ENCODE results near the gene ZNF93. TPM values are rescaled to one million over a fixed set of nuclear protein-coding genes. Genes with fewer than 3 reads are reported as not detected.

The ZNF93 gene
- total RNA-seq, 1 donor from 2014 or later: 30.4 TPM

GRCh38 chr19:19943848-19944582 lies 43.3 kb downstream of the ZNF93 start:
- no peak for DNase-seq (ENCODE audit: low spot score)
- H3K27me3 Mint-ChIP-seq (ENCODE audit: unreplicated experiment): peaks cover 1% of the 10 kb centered on the region
- H3K4me1 Mint-ChIP-seq (ENCODE audit: unreplicated experiment): no peaks in the 10 kb centered on the region
- no peak overlapping the region for H3K27ac Mint-ChIP-seq (ENCODE audit: unreplicated experiment)
- peaks cover 16% of the 10 kb centered on the region for H3K36me3 Mint-ChIP-seq (ENCODE audit: low read depth, unreplicated experiment)
- TF ChIP-seq CTCF (IDR thresholded peaks at IDR 0.05; ENCODE audit: unreplicated experiment): no peak
- no peak overlapping the region for H3K4me3 Mint-ChIP-seq (ENCODE audit: unreplicated experiment)
- H3K9me3 Mint-ChIP-seq (ENCODE audit: unreplicated experiment): no peaks in the 10 kb centered on the region

- no peaks in the 10 kb centered on the region for H3K9me3 Mint-ChIP-seq (ENCODE audit: unreplicated experiment)
- peak overlapping the region; percentile 6 for H3K4me3 Mint-ChIP-seq (ENCODE audit: unreplicated experiment)
- H3K4me1 Mint-ChIP-seq (ENCODE audit: unreplicated experiment): no peaks in the 10 kb centered on the region
- H3K36me3 Mint-ChIP-seq (ENCODE audit: low read depth, unreplicated experiment): peaks cover 16% of the 10 kb centered on the region
- no peak for TF ChIP-seq CTCF (IDR thresholded peaks at IDR 0.05; ENCODE audit: unreplicated experiment)
- no peak overlapping the region for H3K27ac Mint-ChIP-seq (ENCODE audit: unreplicated experiment)
- DNase-seq (ENCODE audit: low spot score): no peak
- peaks cover 1% of the 10 kb centered on the region for H3K27me3 Mint-ChIP-seq (ENCODE audit: unreplicated experiment)
These were observed 43.8 kb downstream of the ZNF93 start for GRCh38 chr19:19944583-19944880.

- Mint-ChIP-seq H3K4me1 (ENCODE audit: unreplicated experiment) (no peaks in the 10 kb centered on the region), H3K9me3 (ENCODE audit: unreplicated experiment) (no peaks in the 10 kb centered on the region), H3K36me3 (ENCODE audit: low read depth, unreplicated experiment) (peaks cover 16% of the 10 kb centered on the region), H3K4me3 (ENCODE audit: unreplicated experiment) (no peak overlapping the region), H3K27me3 (ENCODE audit: unreplicated experiment) (peaks cover 1% of the 10 kb centered on the region), H3K27ac (ENCODE audit: unreplicated experiment) (no peak overlapping the region)
- DNase-seq (ENCODE audit: low spot score): no peak
- no peak for TF ChIP-seq CTCF (IDR thresholded peaks at IDR 0.05; ENCODE audit: unreplicated experiment)
These were observed 45.5 kb downstream of the ZNF93 start for GRCh38 chr19:19946226-19946625.

- DNase-seq (ENCODE audit: low spot score): no peak
- Mint-ChIP-seq H3K36me3 (ENCODE audit: low read depth, unreplicated experiment) (peaks cover 13% of the 10 kb centered on the region), H3K27me3 (ENCODE audit: unreplicated experiment) (peaks cover 4% of the 10 kb centered on the region), H3K4me1 (ENCODE audit: unreplicated experiment) (no peaks in the 10 kb centered on the region), H3K9me3 (ENCODE audit: unreplicated experiment) (no peaks in the 10 kb centered on the region), H3K4me3 (ENCODE audit: unreplicated experiment) (no peak overlapping the region), H3K27ac (ENCODE audit: unreplicated experiment) (no peak overlapping the region)
- no peak for TF ChIP-seq CTCF (IDR thresholded peaks at IDR 0.05; ENCODE audit: unreplicated experiment)
These were observed 48.1 kb downstream of the ZNF93 start for GRCh38 chr19:19948800-19949199.

- Mint-ChIP-seq H3K9me3 (ENCODE audit: unreplicated experiment) (no peaks in the 10 kb centered on the region), H3K27me3 (ENCODE audit: unreplicated experiment) (peaks cover 2% of the 10 kb centered on the region), H3K27ac (ENCODE audit: unreplicated experiment) (no peak overlapping the region), H3K4me3 (ENCODE audit: unreplicated experiment) (no peak overlapping the region), H3K36me3 (ENCODE audit: low read depth, unreplicated experiment) (no peaks in the 10 kb centered on the region), H3K4me1 (ENCODE audit: unreplicated experiment) (no peaks in the 10 kb centered on the region)
- no peak for TF ChIP-seq CTCF (IDR thresholded peaks at IDR 0.05; ENCODE audit: unreplicated experiment)
- no peak for DNase-seq (ENCODE audit: low spot score)
These were observed 54.5 kb downstream of the ZNF93 start for GRCh38 chr19:19955208-19955607.

All from endothelial cell (in vitro differentiated cells).